Measurements from ENCODE around the gene WDR82. TPM values are rescaled to one million over a fixed set of nuclear protein-coding genes. Genes with fewer than 3 reads are reported as not detected.

WDR82 gene
- total and polyA plus RNA-seq, 9 of the 15 experiments (the other 6 are each of a cell fraction or from before 2014, with no cell fraction given) = 6.4 to 62.9 (median 37.1) TPM

- POLR2A ChIA-PET = interaction anchor here (0.7 to 2.3 kb wide), 4 partner anchors 10 to 19 kb away, joined by 3 to 10 read pairs (median 5); partner anchors contain the start of gene PPM1M
- CTCF ChIA-PET (ENCODE audit: low intra/inter-chr PET ratio) = no interaction called here
- no peak overlapping the region for H3K4me3 ChIP-seq
- H3K4me1 ChIP-seq (replicated peaks in 1 of 2; ENCODE audit: control insufficient read depth in 2 of 2, insufficient read depth in 2 of 2, low read length in 2 of 2) = peaks cover 0 to 19% of the 10 kb centered on the region in 2 experiments; a peak in 3 of 5 replicates
- no peak for TF ChIP-seq NFATC3 (IDR thresholded peaks at IDR 0.05)
- no peak for TF ChIP-seq MCM5 (IDR thresholded peaks at IDR 0.05; ENCODE audit: low read depth)
- no peak for TF ChIP-seq TAF15 (IDR thresholded peaks at IDR 0.05; ENCODE audit: low read depth, low read length)
- no peak for TF ChIP-seq ZNF232 (CRISPR knock-in tag; IDR thresholded peaks at IDR 0.05)
- TF ChIP-seq KHSRP (IDR thresholded peaks at IDR 0.05) = no peak
- TF ChIP-seq ZEB2 (IDR thresholded peaks at IDR 0.05) = no peak
- TF ChIP-seq CBFB (CRISPR knock-in tag; IDR thresholded peaks at IDR 0.05) = no peak
- TF ChIP-seq ILF3 (IDR thresholded peaks at IDR 0.05; ENCODE audit: borderline replicate concordance) = no peak
- no peak for TF ChIP-seq FOXP4 (CRISPR knock-in tag; IDR thresholded peaks at IDR 0.05; ENCODE audit: borderline replicate concordance)
- no peak for TF ChIP-seq ZNF764 (CRISPR knock-in tag; IDR thresholded peaks at IDR 0.05; ENCODE audit: low read depth)
- H3K27me3 ChIP-seq (ENCODE audit: control insufficient read depth in 2 of 2, insufficient read depth in 2 of 2, low read length in 2 of 2) = no peaks in the 10 kb centered on the region
- H3K27ac ChIP-seq (ENCODE audit: extremely low read depth, low read depth, low read length) = no peak overlapping the region
- H3K79me2 ChIP-seq (ENCODE audit: control insufficient read depth, insufficient read depth, low read length) = peaks cover 28% of the 10 kb centered on the region; the same call in 2 of the 3 replicates
- in situ Hi-C loops (cut with MboI) (no loop called here), intact Hi-C loops (cut with micrococcal nuclease) (no loop called here)
- no peaks in the 10 kb centered on the region for H3K9me3 ChIP-seq (replicated peaks; ENCODE audit: control insufficient read depth, insufficient read depth, low read depth, low read length)
- no peak overlapping the region for H3K9ac ChIP-seq (ENCODE audit: insufficient read depth in 1 of 2, low read depth in 2 of 2, low read length in 2 of 2)
- FAIRE-seq (no peak), DNase-seq (ENCODE audit: extremely low read depth in 1 of 4, low spot score in 3 of 4) (no peak), ATAC-seq (no peak)
- BruUV-seq (replicated peaks) = no TSS peak
- H3K36me3 ChIP-seq (ENCODE audit: control insufficient read depth, insufficient read depth, low read length) = peaks cover 99% of the 10 kb centered on the region
- WGBS (ENCODE audit: insufficient coverage, low coverage, missing lambda C conversion rate) = 88% methylated on average over 4 of the region's 4 CpGs
- H4K20me1 ChIP-seq (replicated peaks; ENCODE audit: control insufficient read depth, insufficient read depth, low read length) = no peaks in the 10 kb centered on the region
- no peak overlapping the region for H2AFZ ChIP-seq (ENCODE audit: low read depth, low read length)
- H3K4me2 ChIP-seq (ENCODE audit: insufficient read depth, low read length) = no peak overlapping the region
- no peaks in the 10 kb centered on the region for H3K9me1 ChIP-seq (ENCODE audit: control insufficient read depth, insufficient read depth, low read length)
Measured at GRCh38 chr3:52259448-52259847, 19.0 kb downstream of the WDR82 start.
